Inflammatory macrophage treated with lipopolysaccharide for 1 hour (primary cell): ENCODE measurements around the gene COL1A2.

Experiments
- DNase-seq, 2 donors: peaks; one replicate each; pipeline ENCODE4 v3.0.0-alpha.2; 2020 to 2022

Gene COL1A2

DNA sequence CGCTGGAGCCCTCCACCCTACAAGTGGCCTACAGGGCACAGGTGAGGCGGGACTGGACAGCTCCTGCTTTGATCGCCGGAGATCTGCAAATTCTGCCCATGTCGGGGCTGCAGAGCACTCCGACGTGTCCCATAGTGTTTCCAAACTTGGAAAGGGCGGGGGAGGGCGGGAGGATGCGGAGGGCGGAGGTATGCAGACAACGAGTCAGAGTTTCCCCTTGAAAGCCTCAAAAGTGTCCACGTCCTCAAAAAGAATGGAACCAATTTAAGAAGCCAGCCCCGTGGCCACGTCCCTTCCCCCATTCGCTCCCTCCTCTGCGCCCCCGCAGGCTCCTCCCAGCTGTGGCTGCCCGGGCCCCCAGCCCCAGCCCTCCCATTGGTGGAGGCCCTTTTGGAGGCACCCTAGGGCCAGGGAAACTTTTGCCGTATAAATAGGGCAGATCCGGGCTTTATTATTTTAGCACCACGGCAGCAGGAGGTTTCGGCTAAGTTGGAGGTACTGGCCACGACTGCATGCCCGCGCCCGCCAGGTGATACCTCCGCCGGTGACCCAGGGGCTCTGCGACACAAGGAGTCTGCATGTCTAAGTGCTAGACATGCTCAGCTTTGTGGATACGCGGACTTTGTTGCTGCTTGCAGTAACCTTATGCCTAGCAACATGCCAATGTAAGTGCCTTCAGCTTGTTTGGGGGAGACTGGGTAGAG lies at the start of gene COL1A2:
Gene COL1A2 (plus strand): TSS at position 459 of the 704 bp plus-strand sequence. CDS start 137 bp downstream, at position 596.
- no peak for DNase-seq

DNA sequence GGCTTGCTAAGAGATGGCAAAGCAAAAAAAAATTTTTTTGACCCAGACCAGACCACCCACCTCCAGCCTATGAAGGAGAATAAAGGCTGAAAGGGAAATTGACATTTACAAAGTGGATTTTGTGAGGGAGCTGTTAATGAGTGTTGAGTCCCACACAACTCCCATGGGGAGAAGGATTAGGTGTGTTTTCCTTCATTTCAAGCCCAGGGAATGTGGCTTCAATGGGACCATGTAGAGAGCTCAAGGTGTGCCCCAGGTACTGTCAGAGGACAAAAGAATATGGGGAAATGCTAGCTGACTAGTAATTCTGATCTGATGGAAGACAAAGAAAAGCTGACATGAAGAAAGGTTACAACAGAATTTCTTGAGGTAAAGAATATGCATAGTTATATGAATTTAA lies 48.8 kb upstream of the COL1A2 start:
- DNase-seq, result no peak

DNA sequence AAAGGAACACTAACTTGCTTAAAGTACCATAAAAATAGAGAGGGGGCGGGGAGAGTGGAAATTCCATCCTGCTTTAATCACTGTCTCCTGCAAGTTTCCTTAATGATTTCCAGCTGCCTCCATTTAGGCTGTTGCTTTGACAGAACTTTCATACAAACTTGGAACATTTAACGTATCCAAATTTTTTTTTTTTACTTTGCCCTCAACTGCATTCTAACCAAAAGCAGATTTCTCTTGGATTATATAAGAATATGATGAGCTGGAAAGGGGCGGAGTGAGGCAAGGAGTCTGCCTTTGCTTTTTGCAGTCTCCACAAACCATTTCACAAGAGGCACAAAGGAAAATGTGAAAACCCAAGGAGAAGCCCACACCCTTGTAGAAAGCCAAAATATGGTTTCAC lies 46.6 kb upstream of the COL1A2 start:
- DNase-seq, result peak in 1 of 2 donors; percentile 3

DNA sequence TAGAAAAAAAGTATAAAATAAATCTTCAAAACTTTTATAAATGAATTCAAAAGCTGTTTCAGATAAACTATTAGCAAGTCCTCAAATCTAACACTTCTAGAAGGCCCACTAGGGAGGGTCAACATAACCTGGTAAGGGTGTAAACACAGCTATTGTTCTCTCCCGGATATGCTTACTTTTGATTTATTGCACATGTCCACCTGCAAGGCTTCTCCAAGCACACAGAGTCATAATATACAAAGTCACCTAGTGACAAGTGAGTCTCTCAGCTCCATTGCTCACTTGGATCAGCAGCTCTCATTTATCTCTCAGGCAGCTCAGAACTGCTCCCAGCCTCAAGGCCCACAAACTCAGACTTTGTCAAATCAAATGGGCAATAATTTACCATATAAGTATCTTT lies 44.0 kb upstream of the COL1A2 start:
- DNase-seq, result no peak

DNA sequence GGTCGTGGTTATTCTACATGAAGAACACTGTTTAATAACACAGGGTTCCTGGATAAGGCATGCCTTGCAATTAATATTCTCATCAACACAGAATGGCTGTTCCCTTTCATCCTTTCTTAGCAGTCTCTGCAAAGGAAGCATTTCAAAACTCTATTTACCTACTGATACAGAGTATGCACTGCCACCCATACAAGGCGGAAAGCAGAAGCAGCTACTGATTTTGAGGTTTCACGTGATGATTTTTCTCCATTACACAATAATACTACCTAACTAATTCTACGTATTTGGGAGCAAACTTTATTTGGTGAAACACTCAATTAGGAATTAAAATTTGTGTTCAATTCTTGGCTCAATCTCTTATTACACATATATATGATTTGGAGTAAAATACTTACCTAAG lies 43.0 kb upstream of the COL1A2 start:
- no peak for DNase-seq

DNA sequence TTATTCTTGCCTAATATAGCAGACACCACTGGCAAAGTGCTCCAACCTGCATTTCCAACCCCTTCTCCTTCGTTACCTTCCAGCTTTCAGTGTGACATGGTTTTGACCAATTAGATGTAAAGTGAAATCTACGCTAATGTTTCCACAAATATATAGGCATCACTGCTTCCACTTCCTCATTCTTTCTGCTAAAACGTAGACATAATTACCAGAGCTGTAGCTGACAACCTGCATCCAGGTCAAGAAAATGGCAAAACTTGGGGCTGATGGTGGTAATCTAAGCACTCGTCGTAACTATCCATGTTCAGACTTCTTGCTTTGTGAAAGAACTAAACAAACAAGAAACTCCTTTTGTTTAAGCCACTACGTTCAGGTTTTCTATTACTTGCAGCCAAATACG lies 41.8 kb upstream of the COL1A2 start:
- DNase-seq, result no peak

DNA sequence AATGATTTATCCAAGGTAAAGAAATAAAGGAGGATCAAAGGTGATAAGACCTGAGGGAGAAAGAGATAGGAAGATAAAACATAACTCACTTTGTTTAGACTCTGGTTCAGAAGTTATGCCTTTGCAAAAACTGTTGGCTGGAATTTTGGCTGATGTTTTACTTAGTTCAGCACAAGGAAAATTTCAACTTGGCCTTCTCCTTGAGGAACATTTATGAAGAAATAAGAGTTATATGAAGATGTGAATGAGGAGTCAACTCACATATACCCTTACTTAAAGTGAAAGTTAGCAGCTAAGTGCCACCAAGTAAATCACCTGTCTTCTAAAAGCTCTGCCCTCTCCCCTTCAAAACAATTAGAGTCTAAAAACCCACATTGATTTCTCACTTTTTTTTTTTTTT lies 39.7 kb upstream of the COL1A2 start:
- no peak for DNase-seq

DNA sequence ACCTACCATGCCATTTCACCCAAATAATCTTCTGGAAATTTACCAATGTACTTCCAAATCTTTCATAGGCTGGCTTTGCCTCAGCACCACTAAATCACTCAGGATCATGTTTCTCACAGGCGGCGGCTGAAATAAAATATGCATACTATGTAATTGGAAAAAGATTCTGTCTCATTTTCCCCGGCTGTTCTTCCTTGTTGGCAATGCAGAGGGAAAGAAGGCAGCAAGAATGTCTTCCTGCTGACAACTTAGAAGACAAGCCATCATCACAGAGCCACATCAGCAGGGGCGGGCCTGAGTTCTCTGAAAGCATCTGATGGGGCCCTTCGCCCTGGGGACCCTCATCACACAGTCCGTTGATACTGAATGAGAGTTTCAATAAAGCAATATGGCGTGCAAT lies 39.2 kb upstream of the COL1A2 start:
- no peak for DNase-seq

DNA sequence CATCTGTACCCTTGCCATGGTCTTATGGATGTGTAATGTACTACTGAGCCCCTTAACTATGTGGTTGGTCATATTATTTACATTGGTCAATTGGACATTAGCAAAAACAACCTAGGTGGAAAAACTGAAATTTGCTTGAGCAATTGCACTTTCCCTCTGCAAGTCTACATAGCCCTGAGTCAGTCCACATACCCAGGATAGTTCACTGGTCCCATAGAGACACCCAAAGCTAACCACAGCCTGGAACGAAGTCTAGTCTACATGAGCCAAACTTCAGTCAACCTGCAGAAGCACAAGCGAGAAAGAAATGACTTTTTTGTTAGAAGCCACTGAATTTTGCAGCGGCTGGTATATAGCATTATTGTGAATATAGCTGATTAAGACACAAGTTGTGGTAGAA lies 37.6 kb upstream of the COL1A2 start:
- no peak for DNase-seq

DNA sequence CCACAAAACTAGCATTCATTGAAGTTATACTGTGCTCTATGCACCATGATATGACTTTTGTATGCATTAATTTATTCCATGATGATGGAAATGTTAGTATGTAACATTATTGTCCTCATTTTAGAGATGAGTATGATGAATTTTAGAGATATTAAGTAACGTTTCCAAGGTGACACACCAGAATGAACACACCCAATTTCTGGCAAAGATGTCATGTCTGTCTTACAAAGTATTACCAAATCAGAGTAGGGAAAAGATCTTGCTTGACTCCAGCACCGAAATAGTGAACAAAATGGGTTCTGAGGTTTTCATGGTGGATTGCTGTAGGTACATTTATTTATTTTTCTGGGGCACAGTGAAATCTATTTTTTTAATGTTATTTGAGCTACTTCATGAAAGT lies 33.8 kb upstream of the COL1A2 start:
- no peak for DNase-seq

DNA sequence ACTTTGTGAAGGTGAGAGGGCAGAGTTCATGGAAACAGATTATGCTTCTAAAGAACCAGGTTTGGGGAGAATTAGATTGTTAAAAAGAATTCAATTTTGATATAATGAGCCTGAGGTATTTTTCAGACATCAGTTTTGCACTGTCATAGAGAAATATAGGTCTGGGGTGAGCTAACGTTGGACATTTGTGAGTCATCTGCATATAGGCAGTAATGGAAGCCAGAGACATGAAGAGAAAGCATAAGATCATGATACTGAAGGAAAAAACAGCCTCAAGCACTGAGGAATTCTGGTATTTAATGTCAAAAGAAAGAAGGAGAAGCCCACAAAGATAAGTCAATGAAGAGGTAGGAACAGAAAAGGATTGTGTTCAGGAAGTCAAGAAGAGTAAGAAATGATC lies 32.4 kb upstream of the COL1A2 start:
- DNase-seq, result no peak

DNA sequence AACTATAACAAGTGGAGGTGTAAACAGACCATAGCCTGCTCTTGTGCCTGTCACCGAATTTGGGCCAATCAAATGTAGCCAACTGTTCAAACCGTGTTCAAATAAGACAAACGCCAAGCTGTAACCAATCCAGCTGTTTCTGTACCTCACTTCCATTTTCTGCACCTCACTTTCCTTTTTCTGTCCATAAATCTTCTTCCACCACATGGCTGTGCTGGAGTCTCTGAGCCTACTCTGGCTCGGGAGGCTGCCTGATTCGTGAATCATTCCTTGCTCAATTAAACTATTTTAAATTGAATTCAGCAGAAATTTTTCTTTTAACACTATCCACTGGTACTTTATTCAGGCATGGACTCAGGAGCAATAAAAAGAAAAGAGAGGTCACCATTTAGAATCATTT lies 29.9 kb upstream of the COL1A2 start:
- no peak for DNase-seq

DNA sequence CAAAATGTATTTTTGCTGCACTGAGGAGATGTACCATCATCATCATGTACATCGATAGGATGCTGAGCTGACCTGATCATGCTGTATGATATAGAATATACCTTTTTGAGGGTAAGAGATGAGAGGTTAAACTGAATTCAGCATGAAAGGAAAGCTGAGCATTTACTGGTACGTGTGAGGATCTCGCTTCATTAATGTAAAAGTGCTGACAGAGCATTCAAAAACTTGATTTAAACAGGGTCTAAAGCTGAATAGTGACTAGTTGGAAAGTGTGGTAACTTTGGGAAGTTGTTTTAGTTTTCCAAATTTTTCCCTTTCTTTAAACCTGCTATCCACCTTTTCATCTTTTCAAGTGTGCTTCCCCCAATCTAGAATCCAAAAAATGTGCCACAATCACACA lies 28.5 kb upstream of the COL1A2 start:
- DNase-seq, result no peak

DNA sequence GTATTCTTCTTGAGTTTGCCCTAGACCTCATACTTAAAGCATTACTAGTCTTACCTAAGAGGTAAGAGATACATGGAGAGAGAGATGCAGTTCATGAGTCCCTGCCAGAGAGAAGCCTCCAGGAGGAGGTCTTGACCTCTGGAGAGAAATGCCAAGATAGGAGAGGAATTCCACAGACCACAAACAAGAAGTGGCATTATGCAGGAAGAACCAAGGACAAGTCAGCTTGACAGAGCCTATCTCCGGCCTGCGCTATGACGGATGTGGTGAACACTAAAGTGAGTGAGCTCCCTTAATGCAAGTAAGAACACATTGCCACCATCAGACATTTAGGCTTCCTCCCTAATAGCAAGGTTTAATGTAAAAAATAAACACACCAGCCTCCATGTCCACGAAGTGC lies 27.9 kb upstream of the COL1A2 start:
- no peak for DNase-seq

DNA sequence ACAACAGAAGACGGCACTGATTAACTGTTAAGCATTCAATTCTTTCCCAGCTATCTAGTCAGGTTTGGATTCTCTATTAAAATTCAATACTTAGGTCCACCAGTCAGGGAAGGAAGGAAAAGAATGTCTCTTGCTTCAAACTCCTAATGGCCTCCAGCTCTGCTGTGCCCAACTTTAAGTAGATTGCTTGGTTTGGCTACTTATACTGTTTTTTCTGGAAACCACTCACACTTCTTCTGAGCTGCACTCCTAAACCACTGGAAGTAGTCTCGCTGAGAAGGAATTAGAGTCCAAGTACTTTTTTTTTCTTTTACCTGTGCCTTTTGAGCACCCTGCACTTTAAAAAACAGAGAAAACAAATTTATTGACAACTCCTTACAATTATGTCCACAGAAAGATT lies 26.7 kb upstream of the COL1A2 start:
- DNase-seq, result no peak

DNA sequence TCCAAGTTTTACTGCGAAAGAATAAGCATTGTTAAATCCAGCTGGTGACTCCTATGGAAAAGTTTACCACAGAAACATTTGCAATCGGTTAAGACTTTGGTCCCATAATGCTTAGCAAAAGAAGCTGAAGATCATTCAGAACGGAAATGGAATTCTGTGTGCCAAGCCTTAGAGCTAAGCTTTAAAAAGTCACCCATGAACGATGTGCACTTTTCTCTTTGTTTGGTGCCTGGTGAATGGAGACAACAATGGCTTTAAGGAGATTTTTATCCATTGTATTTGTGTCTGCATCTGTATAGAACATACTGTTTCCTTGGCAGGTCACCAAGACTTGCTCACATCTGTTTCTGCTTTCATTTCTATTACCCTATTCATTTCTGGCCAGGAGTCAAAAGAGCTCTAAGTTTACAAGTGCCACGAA lies 26.3 kb upstream of the COL1A2 start:
- no peak for DNase-seq

DNA sequence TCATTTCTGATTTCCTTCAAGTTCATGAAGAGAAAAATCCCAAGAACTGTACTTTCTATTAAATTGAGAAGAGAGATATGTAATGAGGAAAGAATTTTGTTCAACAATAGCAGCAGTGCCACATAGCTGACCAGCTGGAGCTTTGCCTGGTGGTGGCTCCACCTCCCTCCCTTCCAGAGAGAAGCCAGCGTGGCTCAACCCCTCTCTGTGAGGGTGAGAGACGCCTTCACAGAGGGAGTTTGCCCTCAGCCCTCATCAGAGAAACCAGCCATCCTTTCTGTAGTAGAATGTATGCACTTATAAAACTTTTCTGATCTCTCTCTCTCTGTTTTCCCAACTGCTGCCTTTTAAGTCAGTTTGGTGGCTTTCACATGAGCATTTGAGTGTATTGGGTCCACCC lies 20.5 kb upstream of the COL1A2 start:
- DNase-seq, result no peak

DNA sequence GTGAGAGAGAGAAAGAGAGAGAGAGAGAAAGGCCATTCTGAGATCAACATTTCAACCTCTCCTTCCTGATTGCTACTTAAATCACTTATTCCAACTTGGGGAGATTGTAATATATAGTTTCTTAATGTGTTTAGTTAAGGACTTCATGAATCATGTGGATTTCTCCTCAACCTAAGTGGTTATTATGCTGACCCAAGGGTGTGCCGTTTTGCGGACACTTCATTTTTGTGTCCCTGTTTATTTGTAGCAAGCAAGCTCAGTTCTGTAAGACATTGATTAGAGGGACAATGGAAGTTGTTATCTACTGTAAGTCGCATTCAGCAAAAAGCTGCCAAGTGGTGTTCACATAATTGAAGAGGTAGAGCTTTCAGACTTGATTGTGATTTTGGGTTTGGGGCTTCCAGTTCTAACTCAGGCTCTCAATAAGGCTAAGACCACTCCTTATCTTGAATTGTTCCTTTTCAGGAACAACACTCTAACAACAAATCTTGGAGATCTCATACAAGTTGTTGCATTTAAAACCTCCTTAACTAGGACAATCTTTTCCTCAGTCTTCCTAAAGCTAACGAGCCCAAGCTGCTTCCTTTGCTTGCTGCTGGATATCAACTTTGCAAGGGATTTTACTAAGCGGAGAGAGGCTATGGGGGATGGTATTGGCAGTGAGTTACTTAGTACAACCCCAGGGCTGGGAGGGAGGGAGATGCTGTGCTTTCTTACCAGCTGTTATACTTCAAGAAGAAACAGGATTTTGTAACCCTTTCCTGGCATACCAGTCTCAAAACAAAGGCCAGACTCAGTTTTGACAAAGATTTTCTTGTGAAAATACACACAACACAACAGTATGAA lies 19.8 kb upstream of the COL1A2 start:
- no peak for DNase-seq

DNA sequence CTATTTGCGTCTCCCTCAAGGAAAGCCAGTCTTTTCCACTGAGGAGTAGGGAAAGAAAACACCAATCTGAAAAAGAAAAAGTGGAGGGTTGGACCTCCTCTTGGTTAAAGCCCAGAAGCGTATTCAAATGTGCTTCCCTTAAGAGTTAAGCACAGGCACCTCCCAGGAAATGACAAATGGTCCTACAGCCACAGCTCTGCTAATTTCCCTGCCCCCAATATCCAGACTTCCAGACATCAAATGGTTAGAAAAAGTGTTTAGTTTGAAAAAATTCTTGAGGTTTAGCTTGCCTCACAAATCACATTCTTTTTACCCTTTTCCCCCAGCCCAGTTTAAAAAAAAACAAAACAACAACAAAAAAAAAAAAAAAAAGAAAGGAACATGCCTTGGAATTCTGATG lies 19.0 kb upstream of the COL1A2 start:
- no peak for DNase-seq

DNA sequence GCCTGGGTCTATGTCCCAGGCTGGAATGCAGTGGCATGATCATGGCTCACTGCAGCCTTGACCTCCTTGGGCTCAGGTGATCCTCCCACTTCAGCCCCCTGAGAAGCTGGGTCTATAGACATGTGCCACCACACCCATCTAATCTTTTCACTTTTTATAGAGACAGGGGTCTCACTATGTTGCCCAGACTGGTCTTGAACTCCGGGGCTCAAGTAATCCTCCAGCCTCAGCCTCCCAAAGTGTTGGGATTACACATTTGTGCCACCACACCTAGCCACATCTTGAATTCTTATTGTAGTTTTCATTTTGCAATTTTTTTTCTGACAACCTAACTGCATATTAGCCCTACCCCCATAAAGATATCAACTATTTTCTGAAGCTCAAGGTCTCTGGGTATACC lies 18.4 kb upstream of the COL1A2 start:
- DNase-seq, result no peak

DNA sequence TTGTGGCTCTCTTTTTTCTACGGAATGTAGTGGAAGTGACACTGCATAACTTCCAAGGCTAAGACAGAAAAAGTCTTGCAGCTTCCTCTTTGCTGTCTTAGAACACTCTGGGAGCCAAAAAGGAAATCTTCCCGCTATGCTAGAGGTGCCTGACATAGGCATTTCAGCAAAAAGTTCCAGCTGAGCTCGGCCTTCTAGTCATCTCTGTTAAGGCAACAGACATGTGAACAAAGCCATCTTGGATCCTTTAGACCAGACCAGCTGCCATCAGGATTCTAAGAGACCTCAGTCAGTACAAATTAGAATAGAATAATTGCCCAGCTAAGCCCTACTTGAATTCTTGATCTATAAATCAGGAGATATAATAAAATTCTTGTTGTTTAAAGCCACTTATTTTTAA lies 16.3 kb upstream of the COL1A2 start:
- DNase-seq, result no peak

DNA sequence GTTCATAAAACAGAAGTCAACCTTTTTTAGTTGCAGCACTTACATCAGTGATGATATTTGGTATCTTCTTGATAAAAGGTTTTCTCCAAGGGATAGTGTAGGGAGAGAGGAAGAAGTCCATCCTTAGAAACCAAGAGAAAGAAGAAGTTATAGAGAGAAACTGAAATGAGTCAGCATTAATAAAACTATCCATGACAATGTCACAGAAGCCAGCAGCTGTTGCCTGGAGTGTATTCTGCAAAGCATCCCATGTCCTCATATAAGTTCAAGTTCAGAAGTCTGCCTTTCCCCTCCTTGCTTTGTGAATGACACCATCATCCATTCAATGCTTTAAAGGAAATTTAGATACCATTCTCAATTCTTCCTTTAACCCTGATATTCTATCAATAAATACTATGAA lies 14.4 kb upstream of the COL1A2 start:
- no peak for DNase-seq

DNA sequence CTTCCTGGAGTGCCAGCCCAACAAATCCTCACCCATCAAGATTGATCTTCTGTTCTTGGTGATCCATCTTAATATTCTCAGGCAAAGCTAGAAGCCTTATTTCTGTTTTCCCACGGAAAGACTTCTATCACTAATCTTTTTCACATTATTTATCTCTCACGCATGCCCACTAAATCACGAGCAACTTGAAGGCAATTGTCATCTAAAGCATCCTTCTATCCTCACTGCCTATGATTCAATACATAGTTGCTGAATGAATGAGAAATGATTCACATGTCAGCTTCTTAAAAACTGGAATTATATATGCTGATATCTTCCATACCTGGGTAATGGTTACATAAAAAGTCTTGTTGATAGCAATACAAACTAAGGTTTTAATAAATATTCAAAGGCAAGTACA lies 12.6 kb upstream of the COL1A2 start:
- DNase-seq, result no peak

DNA sequence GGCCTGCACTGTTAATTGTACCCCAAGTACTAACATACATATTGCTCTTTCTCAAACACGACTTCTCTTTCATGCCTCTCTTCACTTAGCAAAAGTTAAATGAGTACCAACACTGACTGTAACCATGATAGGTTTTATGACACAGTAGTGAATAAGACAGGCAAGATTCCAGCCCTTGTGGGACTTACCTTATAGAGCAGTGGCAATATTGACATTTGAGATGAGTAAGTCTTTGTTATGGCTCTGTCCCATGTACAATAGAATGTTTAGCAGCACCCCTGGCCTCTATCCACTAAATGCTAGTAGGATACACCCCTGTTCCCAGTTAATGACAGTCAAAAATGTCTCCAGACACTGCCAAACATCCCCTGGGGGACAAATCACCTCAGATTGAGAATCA lies 11.9 kb upstream of the COL1A2 start:
- DNase-seq, result no peak

DNA sequence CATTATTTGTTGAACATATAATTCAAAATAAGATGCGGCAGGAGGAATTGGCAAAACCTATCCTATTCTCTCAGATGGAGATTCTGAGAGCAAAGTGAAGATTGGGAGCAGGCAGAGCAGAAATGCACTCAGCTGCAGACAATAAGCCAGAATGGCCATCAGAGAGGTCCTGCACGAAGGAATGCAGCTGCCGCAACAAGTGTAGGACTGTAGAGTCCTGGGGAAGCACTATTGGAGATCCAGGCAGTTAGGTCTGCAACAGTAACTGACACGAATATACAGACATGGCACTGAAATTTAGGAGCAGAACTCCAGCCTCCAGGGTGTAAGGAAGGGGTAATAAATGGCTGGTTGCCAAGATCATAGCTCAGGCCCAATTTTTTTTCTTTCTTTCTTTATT lies 10.4 kb upstream of the COL1A2 start:
- DNase-seq, result no peak
